ENCODE results near the gene GSN.

Gene GSN

GRCh38 chr9:121336665-121337064 is 68.7 kb downstream of the GSN start:
- in situ Hi-C loops (cut with HindIII; ENCODE audit: low sequenced_read_pairs), result loop anchor here (5.0 kb wide), 1 partner anchor 96 kb away; no protein-coding TSS in a partner anchor
- DNase-seq (ENCODE audit: low read depth), result no peak
- no peak for TF ChIP-seq CTCF (IDR thresholded peaks at IDR 0.05; ENCODE audit: low read depth, low read length, missing control alignments)
- H3K4me3 ChIP-seq (ENCODE audit: low read depth, low read length), result no peak overlapping the region

DNA sequence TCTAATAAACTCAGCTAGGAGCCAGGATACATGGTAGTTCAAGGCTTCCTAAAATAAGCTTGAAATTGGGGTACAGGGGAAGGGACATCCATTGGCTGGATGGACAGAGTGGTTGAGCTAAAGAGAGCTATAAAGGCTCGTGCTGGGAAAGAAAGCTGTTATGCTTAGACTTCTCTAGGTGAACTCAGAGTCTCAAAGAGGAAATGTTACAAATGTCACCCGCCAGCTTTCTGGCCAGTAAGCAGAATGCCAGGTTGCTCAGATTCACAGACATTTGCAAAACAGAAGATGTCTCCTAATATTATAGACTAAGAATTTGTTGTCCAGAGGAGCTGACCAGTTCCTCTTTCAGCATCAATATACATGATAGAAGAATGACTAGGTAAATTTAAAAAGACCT is 71.5 kb downstream of the GSN start:
- no peak overlapping the region for H3K4me3 ChIP-seq (ENCODE audit: low read depth, low read length)
- TF ChIP-seq CTCF (IDR thresholded peaks at IDR 0.05; ENCODE audit: low read depth, low read length, missing control alignments), result no peak
- no peak for DNase-seq (ENCODE audit: low read depth)
- in situ Hi-C loops (cut with HindIII; ENCODE audit: low sequenced_read_pairs), result loop anchor here (5.0 kb wide), 1 partner anchor 93 kb away; no protein-coding TSS in a partner anchor

GRCh38 chr9:121340676-121341392 is 72.9 kb downstream of the GSN start:
- no peak overlapping the region for H3K4me3 ChIP-seq (ENCODE audit: low read depth, low read length)
- in situ Hi-C loops (cut with HindIII; ENCODE audit: low sequenced_read_pairs), result no loop called here
- no peak for DNase-seq (ENCODE audit: low read depth)
- TF ChIP-seq CTCF (IDR thresholded peaks at IDR 0.05; ENCODE audit: low read depth, low read length, missing control alignments), result no peak

DNA sequence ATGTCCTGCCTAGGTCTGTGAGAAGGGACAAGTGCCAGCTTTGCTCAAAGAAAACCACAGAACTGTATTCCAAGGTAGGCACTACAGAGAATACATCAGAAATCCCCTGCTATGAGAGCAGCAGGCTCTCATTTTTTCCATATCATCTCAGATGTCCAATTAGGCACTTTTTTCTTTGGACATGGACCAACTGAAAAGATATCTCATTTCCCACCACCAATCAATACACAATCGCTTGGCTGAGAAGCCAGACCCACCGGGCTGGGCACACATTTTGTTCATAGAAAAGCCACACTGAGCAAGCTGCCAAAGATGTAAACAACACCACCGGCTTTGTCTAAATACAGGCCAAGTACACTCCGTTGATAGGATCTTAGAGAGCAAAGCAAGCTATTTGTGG is 76.2 kb downstream of the GSN start:
- in situ Hi-C loops (cut with HindIII; ENCODE audit: low sequenced_read_pairs), result no loop called here
- TF ChIP-seq CTCF (IDR thresholded peaks at IDR 0.05; ENCODE audit: low read depth, low read length, missing control alignments), result no peak
- DNase-seq (ENCODE audit: low read depth), result no peak
- no peak overlapping the region for H3K4me3 ChIP-seq (ENCODE audit: low read depth, low read length)

DNA sequence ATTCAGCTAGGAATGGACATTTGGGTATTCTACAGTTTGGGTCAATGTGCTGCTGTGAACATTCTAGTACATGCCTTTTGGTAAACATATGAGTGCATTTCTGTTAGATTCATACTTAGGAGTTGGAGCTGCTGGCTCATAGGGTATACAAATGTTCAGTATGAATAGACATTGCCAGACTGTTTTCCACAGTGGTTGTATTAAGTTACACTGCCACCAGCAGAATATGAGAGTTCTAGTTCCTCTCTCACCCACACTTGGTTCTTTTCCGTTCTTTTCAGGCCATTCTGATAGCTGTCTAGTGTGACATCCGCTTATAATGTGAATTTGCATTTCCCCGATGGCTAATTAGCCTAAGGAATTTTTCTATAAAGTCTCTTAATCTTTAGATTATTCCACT is 77.1 kb downstream of the GSN start:
- H3K4me3 ChIP-seq (ENCODE audit: low read depth, low read length), result no peak overlapping the region
- no peak for TF ChIP-seq CTCF (IDR thresholded peaks at IDR 0.05; ENCODE audit: low read depth, low read length, missing control alignments)
- in situ Hi-C loops (cut with HindIII; ENCODE audit: low sequenced_read_pairs), result no loop called here
- DNase-seq (ENCODE audit: low read depth), result no peak

DNA sequence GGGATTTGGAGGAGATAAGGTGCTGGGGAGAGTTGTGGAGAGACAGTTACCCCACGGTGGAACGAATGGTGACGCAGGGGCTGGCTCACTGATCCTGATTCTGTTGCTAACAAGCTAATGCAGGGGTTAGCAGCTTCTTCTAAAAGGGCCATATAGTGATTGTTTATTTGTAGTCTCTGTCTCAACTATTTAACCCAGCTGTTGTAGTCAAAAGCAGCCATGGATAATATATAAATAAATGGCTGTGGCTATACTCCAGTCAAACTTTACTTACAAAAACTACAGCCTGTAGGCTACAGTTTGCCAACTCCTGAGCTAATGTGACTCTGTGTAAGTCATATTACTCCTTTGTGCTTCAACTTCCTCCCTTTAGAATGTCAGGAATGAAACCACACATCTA is 80.3 kb downstream of the GSN start:
- H3K4me3 ChIP-seq (ENCODE audit: low read depth, low read length), result no peak overlapping the region
- in situ Hi-C loops (cut with HindIII; ENCODE audit: low sequenced_read_pairs), result no loop called here
- no peak for TF ChIP-seq CTCF (IDR thresholded peaks at IDR 0.05; ENCODE audit: low read depth, low read length, missing control alignments)
- no peak for DNase-seq (ENCODE audit: low read depth)
